NCI-H2029 (cell line): ENCODE data around the gene KLHL22.
"Not testable (repeated sequence)": the region's sequence is repeated elsewhere in the genome, so short reads cannot be mapped to it uniquely, and the experiment has no call there.

ENCODE experiments used
- DNase-seq: peaks from one replicate; lab custom pipeline; 2025; lab: John Stamatoyannopoulos, UW

KLHL22 gene

GRCh38 chr22:20400606-20401375 lies 94.8 kb downstream of the KLHL22 start:
- DNase-seq, result no peak

GRCh38 chr22:20399866-20400605 lies 95.6 kb downstream of the KLHL22 start:
- no peak for DNase-seq

- DNase-seq, result no peak
Observed at GRCh38 chr22:20398420-20398819, 97.2 kb downstream of the KLHL22 start.

- DNase-seq, result no peak
Observed at GRCh38 chr22:20397498-20397897, 98.1 kb downstream of the KLHL22 start.

GRCh38 chr22:20396639-20397038 lies 99.0 kb downstream of the KLHL22 start:
- DNase-seq, result no peak

- DNase-seq, result no peak
Observed at GRCh38 chr22:20395907-20396287, 99.7 kb downstream of the KLHL22 start.

GRCh38 chr22:20395181-20395906 lies 100.3 kb downstream of the KLHL22 start:
- no peak for DNase-seq

- peak; percentile 84 for DNase-seq
Observed at GRCh38 chr22:20393705-20394476, 101.7 kb downstream of the KLHL22 start, which contains the start of gene ZNF74. Gene ZNF74 (plus strand): TSS chr22:20394151. CDS start chr22:20394629, 478 bp downstream.

GRCh38 chr22:20392983-20393704 lies 102.5 kb downstream of the KLHL22 start:
- DNase-seq, result no peak

- not testable (repeated sequence) for DNase-seq
Observed at GRCh38 chr22:20392365-20392881, 103.2 kb downstream of the KLHL22 start.
